Heart left ventricle (tissue), 13 donors: Measurements from ENCODE around the gene LCNL1.

Experiments
- CTCF ChIP-seq, 12 donors: fragments of 200-600 bp; sonication (generic) in 4 of 12; IDR thresholded peaks; one replicate each; pipeline versions ENCODE4 v1.5.0 to v1.8.0; 2018 to 2022; ENCODE audit warnings: antibody characterized with exemption in 12 of 12, mild to moderate bottlenecking in 5 of 12
- POLR2A ChIP-seq, 2 donors: fragments of 450-650 bp; IDR thresholded peaks; one replicate each; pipeline ENCODE4 v1.6.1; 2017; ENCODE audit warnings: antibody characterized with exemption in 2 of 2, mild to moderate bottlenecking in 2 of 2, moderate library complexity in 2 of 2
- donor health status: ischemic (EF 13 %, LVEDD 7.1; RV severe dilation, severe dysfunction).
- donor health status: DM: no; HTN: yes; CAD: no.
- donor health status: DM: no; HTN: no; CAD: no.
- donor health status: ischemic (EF 25% LVEDD 6.9; RV normal size, moderate dysfunction).
- donor health status: ischemic (EF 25% LVEDD 5.7; RV mildly dilated, moderate dysfunction).
- donor health status: ischemic (EF 35%, LVEDD 5.7; RV mildly dilated, moderate dysfunction).
- donor health status: nonischemic (EF 11% LVEDD 7.7; RV severe dilation, severe dysfunction).
- donor health status: DM: yes; HTN: yes; CAD: no.
- donor health status: PGD.
- donor health status: ischemic (EF 29% LVEDD 5.4; RV normal size, mild dysfunction).
- donor health status: nonischemic (EF 23%, LVEDD 6.1; RV moderate dilation, normal function).

- TF ChIP-seq CTCF (IDR thresholded peaks at IDR 0.05) (no peak), POLR2A (IDR thresholded peaks at IDR 0.05) (no peak)
Observed at GRCh38 chr9:136972743-136973142, 10.1 kb upstream of the LCNL1 start.
